SU-DHL-6 (cell line): Measurements from ENCODE around the gene THAP11.

Experiments
- H2AFZ ChIP-seq: fragments of 200-600 bp; sonication (generic); 2 replicates; pipeline ENCODE4 v1.6.1; 2014; ENCODE audit warnings: low read depth, mild to moderate bottlenecking, moderate library complexity, mixed read lengths, antibody characterized with exemption, low read length; ENCODE audit not compliant: severe bottlenecking
- H3F3A ChIP-seq: fragments of 200-600 bp; shearing (Covaris generic); 2 replicates; pipeline ENCODE4 v1.6.0; 2016; ENCODE audit warnings: antibody characterized with exemption, mild to moderate bottlenecking; ENCODE audit not compliant: insufficient read depth
- H3K27ac ChIP-seq: fragments of 200-600 bp; sonication (generic); 2 replicates; pipeline ENCODE4 v1.5.1; 2016; ENCODE audit warnings: low read depth, mild to moderate bottlenecking, low read length, moderate library complexity, mixed read lengths
- H3K27me3 ChIP-seq: fragments of 200-600 bp; sonication (generic), shearing (Covaris generic); 2 replicates; pipeline ENCODE4 v1.6.0; 2014; ENCODE audit warnings: mild to moderate bottlenecking, low read length
- H3K36me3 ChIP-seq: fragments of 200-600 bp; sonication (generic); 2 replicates; pipeline ENCODE4 v1.6.1; 2014; ENCODE audit warnings: mild to moderate bottlenecking, low read length, mixed read lengths
- H3K4me2 ChIP-seq: fragments of 300-600, 200-600 bp; shearing (Covaris generic), sonication (generic); 2 replicates; pipeline ENCODE4 v1.6.0; 2014; ENCODE audit warnings: low read length, low read depth, mild to moderate bottlenecking; ENCODE audit not compliant: poor library complexity, severe bottlenecking
- H3K4me3 ChIP-seq: fragments of 200-600 bp; sonication (generic); 2 replicates; pipeline ENCODE4 v1.5.1; 2014; ENCODE audit warnings: antibody characterized with exemption, low read length, mild to moderate bottlenecking, mixed read lengths; ENCODE audit not compliant: insufficient read depth, poor library complexity, severe bottlenecking
- H3K79me2 ChIP-seq: fragments of 200-600 bp; sonication (generic); 2 replicates; pipeline ENCODE4 v1.6.1; 2014; ENCODE audit warnings: mild to moderate bottlenecking, low read length, moderate library complexity; ENCODE audit not compliant: insufficient read depth
- H3K9ac ChIP-seq: fragments of 200-600 bp; sonication (generic); 2 replicates; pipeline ENCODE4 v1.7.0; 2014; ENCODE audit warnings: mild to moderate bottlenecking, low read length
- H3K9me2 ChIP-seq: fragments of 200-600 bp; sonication (generic); replicated peaks from 2 replicates; pipeline ENCODE4 v1.6.1; 2014; ENCODE audit warnings: low read length; ENCODE audit not compliant: insufficient read depth
- H3K9me3 ChIP-seq: fragments of 200-600 bp; sonication (generic); 2 replicates; pipeline ENCODE4 v1.6.1; 2014; ENCODE audit warnings: low read length, mixed read lengths; ENCODE audit not compliant: insufficient read depth
- H4K20me1 ChIP-seq: fragments of 200-600 bp; sonication (generic); 2 replicates; pipeline ENCODE4 v1.6.1; 2014; ENCODE audit warnings: low read depth, mild to moderate bottlenecking, antibody characterized with exemption, low read length, moderate library complexity, mixed read lengths
- CTCF ChIP-seq: fragments of 200-600 bp; sonication (generic); IDR thresholded peaks from one replicate; pipeline ENCODE4 v1.5.1; 2017; ENCODE audit warnings: antibody characterized with exemption, mild to moderate bottlenecking, low read length, moderate library complexity; ENCODE audit not compliant: insufficient read depth, poor library complexity, severe bottlenecking
- EZH2phosphoT487 ChIP-seq: fragments of 200-600 bp; sonication (generic), shearing (Covaris generic); conservative IDR thresholded peaks from 2 replicates; pipeline ENCODE4 v1.6.1; 2018; ENCODE audit warnings: mild to moderate bottlenecking, antibody characterized with exemption, low read length, moderate library complexity, mixed read lengths

The THAP11 gene

GRCh38 chr16:67881621-67882161, 39.6 kb downstream of the THAP11 start:
- H3K9me3 ChIP-seq: no peaks in the 10 kb centered on the region
- H2AFZ ChIP-seq: no peak overlapping the region
- no peak overlapping the region for H3K27ac ChIP-seq
- H3F3A ChIP-seq: no peaks in the 10 kb centered on the region
- H3K9me2 ChIP-seq: no peaks in the 10 kb centered on the region
- TF ChIP-seq CTCF: no peak
- no peak for TF ChIP-seq EZH2phosphoT487
- H3K9ac ChIP-seq: no peak overlapping the region
- H3K4me3 ChIP-seq: no peak overlapping the region
- no peak overlapping the region for H3K4me2 ChIP-seq
- no peaks in the 10 kb centered on the region for H3K36me3 ChIP-seq
- H3K27me3 ChIP-seq: no peaks in the 10 kb centered on the region
- no peaks in the 10 kb centered on the region for H3K79me2 ChIP-seq
- H4K20me1 ChIP-seq: no peaks in the 10 kb centered on the region

DNA sequence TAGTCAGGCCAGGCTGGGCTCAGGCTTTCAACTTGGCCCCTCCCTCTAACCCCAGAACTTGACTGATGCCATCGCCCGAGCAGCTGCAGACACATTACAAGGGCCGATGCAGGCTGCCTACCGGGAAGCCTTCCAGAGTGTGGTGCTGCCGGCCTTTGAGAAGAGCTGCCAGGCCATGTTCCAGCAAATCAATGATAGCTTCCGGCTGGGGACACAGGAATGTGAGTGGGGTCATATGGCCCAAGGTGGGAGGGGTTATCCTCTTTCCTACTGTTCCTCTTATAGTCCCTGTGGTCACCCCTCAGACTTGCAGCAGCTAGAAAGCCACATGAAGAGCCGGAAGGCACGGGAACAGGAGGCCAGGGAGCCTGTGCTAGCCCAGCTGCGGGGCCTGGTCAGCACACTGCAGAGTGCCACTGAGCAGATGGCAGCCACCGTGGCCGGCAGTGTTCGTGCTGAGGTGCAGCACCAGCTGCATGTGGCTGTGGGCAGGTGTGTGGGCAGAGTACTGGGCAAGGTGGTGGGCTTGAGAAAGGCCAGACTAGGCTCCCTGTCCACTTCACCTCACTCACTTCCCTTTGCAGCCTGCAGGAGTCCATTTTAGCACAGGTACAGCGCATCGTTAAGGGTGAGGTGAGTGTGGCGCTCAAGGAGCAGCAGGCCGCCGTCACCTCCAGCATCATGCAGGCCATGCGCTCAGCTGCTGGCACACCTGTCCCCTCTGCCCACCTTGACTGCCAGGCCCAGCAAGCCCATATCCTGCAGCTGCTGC, 40.4 kb downstream of the THAP11 start:
- H3K9ac ChIP-seq: no peak overlapping the region
- H3F3A ChIP-seq: no peaks in the 10 kb centered on the region
- H2AFZ ChIP-seq: no peak overlapping the region
- no peaks in the 10 kb centered on the region for H3K9me2 ChIP-seq
- H3K27ac ChIP-seq: no peak overlapping the region
- no peaks in the 10 kb centered on the region for H3K36me3 ChIP-seq
- H3K4me3 ChIP-seq: no peak overlapping the region
- no peaks in the 10 kb centered on the region for H4K20me1 ChIP-seq
- H3K27me3 ChIP-seq: no peaks in the 10 kb centered on the region
- H3K79me2 ChIP-seq: no peaks in the 10 kb centered on the region
- TF ChIP-seq EZH2phosphoT487 (no peak), CTCF (no peak)
- H3K4me2 ChIP-seq: no peak overlapping the region
- no peaks in the 10 kb centered on the region for H3K9me3 ChIP-seq

DNA sequence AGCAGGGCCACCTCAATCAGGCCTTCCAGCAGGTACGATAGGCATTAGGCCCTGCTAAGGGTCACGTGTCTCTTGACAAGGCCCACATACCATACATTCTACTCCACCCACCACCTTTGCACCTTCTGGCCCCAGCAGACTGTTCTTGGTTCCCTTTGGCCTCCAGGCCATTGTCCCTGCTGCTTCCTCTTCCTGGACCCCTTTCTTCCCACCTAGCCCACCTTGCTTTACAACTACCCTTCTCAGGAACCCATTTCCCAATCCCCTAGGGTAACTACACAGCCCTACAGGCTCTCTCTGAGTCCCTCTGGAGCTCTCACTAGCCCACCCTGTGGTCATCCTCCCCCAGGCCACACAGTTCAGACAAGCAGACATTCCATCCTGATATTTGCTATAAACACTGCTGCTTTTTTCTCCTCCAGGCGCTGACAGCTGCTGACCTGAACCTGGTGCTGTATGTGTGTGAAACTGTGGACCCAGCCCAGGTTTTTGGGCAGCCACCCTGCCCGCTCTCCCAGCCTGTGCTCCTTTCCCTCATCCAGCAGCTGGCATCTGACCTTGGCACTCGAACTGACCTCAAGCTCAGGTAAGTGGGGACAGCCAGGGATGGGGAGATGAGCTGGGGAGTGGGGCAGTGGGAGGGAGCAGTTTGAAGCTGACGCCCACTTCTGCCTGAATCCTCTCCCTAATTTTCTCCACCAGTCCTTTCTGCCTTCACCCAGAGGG, 41.2 kb downstream of the THAP11 start:
- H3K9ac ChIP-seq: no peak overlapping the region
- H3K27ac ChIP-seq: no peak overlapping the region
- no peaks in the 10 kb centered on the region for H3K36me3 ChIP-seq
- no peaks in the 10 kb centered on the region for H3F3A ChIP-seq
- H4K20me1 ChIP-seq: no peaks in the 10 kb centered on the region
- H2AFZ ChIP-seq: no peak overlapping the region
- H3K79me2 ChIP-seq: no peaks in the 10 kb centered on the region
- no peaks in the 10 kb centered on the region for H3K27me3 ChIP-seq
- H3K9me2 ChIP-seq: no peaks in the 10 kb centered on the region
- no peak overlapping the region for H3K4me3 ChIP-seq
- H3K4me2 ChIP-seq: no peak overlapping the region
- H3K9me3 ChIP-seq: no peaks in the 10 kb centered on the region
- no peak for TF ChIP-seq EZH2phosphoT487
- TF ChIP-seq CTCF: no peak
